Motor neuron (in vitro differentiated cells): ENCODE results near the gene DNAH2. TPM values are rescaled to one million over a fixed set of nuclear protein-coding genes. Genes with fewer than 3 reads are reported as not detected.

ENCODE experiments used
- ATAC-seq, 8 experiments: fragments of 200-7000 bp; cut with Tn5 transposase; replicated peaks in 6 of 8; 2 replicates each; pipeline ENCODE4 v1.8.0; 2021; ENCODE audit warnings: mild to moderate bottlenecking in 8 of 8, moderate library complexity in 8 of 8
- H3K27ac ChIP-seq, 2 donors: fragments of 250-450 bp; sonication (Bioruptor Pico); 2 replicates each; pipeline ENCODE4 v1.9.0; 2021; ENCODE audit warnings: antibody characterized with exemption in 2 of 2, mild to moderate bottlenecking in 2 of 2, moderate library complexity in 1 of 2
- H3K4me1 ChIP-seq, 2 donors: fragments of 250-450 bp; sonication (Bioruptor Pico); replicated peaks in 1 of 2; 2 replicates each; pipeline ENCODE4 v1.6.1; 2021; ENCODE audit warnings: antibody characterized with exemption in 2 of 2, mild to moderate bottlenecking in 2 of 2, moderate library complexity in 1 of 2
- H3K4me3 ChIP-seq, 5 donors: fragments of 250-450 bp; sonication (Bioruptor Pico); 2 replicates each; pipeline ENCODE4 v1.9.0; 2021; ENCODE audit warnings: antibody characterized with exemption in 5 of 5, mild to moderate bottlenecking in 5 of 5, moderate library complexity in 4 of 5
- WGBS, 10 experiments: fragments of 450-650 bp; shearing (Covaris generic); methylation state at CpG; one replicate each; pipeline ENCODE4 v1.0.0; 2022; 5-methylcytosine and 5-hydroxymethylcytosine counted together
- in situ Hi-C, 9 experiments: fragments of 400-800 bp; cut with MboI; loops; one replicate each; pipeline ENCODE4 v1.15.0; 2021; ENCODE audit warnings: low sequenced_read_pairs in 9 of 9, low pct_unique_long_range_greater_than_20kb in 2 of 9; ENCODE audit not compliant: unreplicated experiment in 9 of 9
- total RNA-seq, 8 experiments: library from RNA; unstranded; fragments of 300-600 nt; gene quantifications; 2 replicates each; pipeline versions ENCODE4 v1.2.3 to v1.2.4, GENCODE V29; 2022

Gene DNAH2
- total RNA-seq, result 1 to 10 TPM in 2 of 8 experiments, under 1 TPM in 6; 0.25 to 4.4 (median 0.65) TPM

GRCh38 chr17:7716901-7717755 lies at the start of gene DNAH2:
Gene DNAH2 (plus strand): TSS chr17:7717744. CDS start chr17:7719735, 1,991 bp downstream.
- in situ Hi-C loops, result loop anchor here in 1 of 9 experiments (25.0 kb wide), 1 partner anchor 120 kb away; the partner anchor contains the start of gene KDM6B
- ATAC-seq, result peak; percentile 76 to 92 (median 82)
- Histone ChIP-seq H3K27ac (peak within 1 kb of the TSS; percentile 73 to 83), H3K4me3 (peak within 1 kb of the TSS; percentile 48 to 65 (median 51)), H3K4me1 (peaks cover 39 to 56% of the 10 kb centered on the region in 2 donors)
- no CpG with 5 or more reads among the region's 64 CpGs for WGBS, 10 experiments

- Histone ChIP-seq H3K4me3 (no peak overlapping the region), H3K4me1 (peaks cover 3 to 12% of the 10 kb centered on the region in 2 donors), H3K27ac (no peak overlapping the region)
- in situ Hi-C loops, result no loop called here
- WGBS, 10 experiments, result 77 to 100% (median 94%) methylated on average over 1 to 5 of the region's 7 CpGs; no CpG with 5 or more reads in 4 of the 10 experiments
- peak in 4 of 8 experiments; percentile 1 to 10 (median 4) for ATAC-seq
These were observed 49.1 kb upstream of the DNAH2 start for GRCh38 chr17:7668482-7668881.

- Histone ChIP-seq H3K27ac (no peak overlapping the region), H3K4me1 (peaks cover 0 to 2% of the 10 kb centered on the region in 2 donors), H3K4me3 (no peak overlapping the region)
- ATAC-seq, result no peak
- in situ Hi-C loops, result no loop called here
- 60 to 100% (median 100%) methylated on average over 1 to 2 of the region's 2 CpGs; no CpG with 5 or more reads in 2 of the 10 experiments for WGBS, 10 experiments
These were observed 44.3 kb upstream of the DNAH2 start for GRCh38 chr17:7673239-7673638.

GRCh38 chr17:7674934-7675333 lies 42.6 kb upstream of the DNAH2 start:
- Histone ChIP-seq H3K27ac (no peak overlapping the region), H3K4me3 (no peak overlapping the region), H3K4me1 (no peaks in the 10 kb centered on the region)
- WGBS, 10 experiments, result 17 to 98% (median 84%) methylated on average over 1 to 7 of the region's 14 CpGs; no CpG with 5 or more reads in 4 of the 10 experiments
- no peak for ATAC-seq
- in situ Hi-C loops, result no loop called here

GRCh38 chr17:7676533-7676932 lies 41.0 kb upstream of the DNAH2 start:
- no peak overlapping the region for H3K27ac ChIP-seq
- in situ Hi-C loops, result no loop called here
- 60 to 100% (median 82%) methylated on average over 1 to 5 of the region's 5 CpGs; no CpG with 5 or more reads in 6 of the 10 experiments for WGBS, 10 experiments
- H3K4me1 ChIP-seq, result no peaks in the 10 kb centered on the region
- no peak overlapping the region for H3K4me3 ChIP-seq
- no peak for ATAC-seq

- in situ Hi-C loops, result no loop called here
- H3K4me3 ChIP-seq, result no peak overlapping the region
- ATAC-seq, result no peak
- 22 to 96% (median 70%) methylated on average over 3 to 5 of the region's 10 CpGs; no CpG with 5 or more reads in 1 of the 10 experiments for WGBS, 10 experiments
- no peaks in the 10 kb centered on the region for H3K4me1 ChIP-seq
- H3K27ac ChIP-seq, result no peak overlapping the region
These were observed 40.0 kb upstream of the DNAH2 start for GRCh38 chr17:7677388-7678067.

- in situ Hi-C loops, result no loop called here
- peak overlapping the region; percentile 100 for H3K27ac ChIP-seq
- H3K4me3 ChIP-seq, result peak overlapping the region; percentile 45 to 95 (median 67)
- ATAC-seq, result no peak
- H3K4me1 ChIP-seq, result peaks cover 4 to 11% of the 10 kb centered on the region in 2 donors
- 23 to 67% (median 44%) methylated on average over 2 to 12 of the region's 15 CpGs for WGBS, 10 experiments
These were observed 32.6 kb upstream of the DNAH2 start for GRCh38 chr17:7684851-7685532.

GRCh38 chr17:7685533-7686221 lies 31.9 kb upstream of the DNAH2 start:
- Histone ChIP-seq H3K27ac (peak overlapping the region; percentile 100), H3K4me3 (peak overlapping the region; percentile 45 to 95 (median 67)), H3K4me1 (peaks cover 4 to 11% of the 10 kb centered on the region in 2 donors)
- 0 to 6% (median 1%) methylated on average over 4 to 32 of the region's 44 CpGs for WGBS, 10 experiments
- ATAC-seq, result peak; percentile 62 to 77 (median 68)
- in situ Hi-C loops, result no loop called here

- peak; percentile 38 to 61 (median 50) for ATAC-seq
- Histone ChIP-seq H3K4me3 (peak overlapping the region; percentile 45 to 95 (median 67)), H3K4me1 (peaks cover 4 to 11% of the 10 kb centered on the region in 2 donors), H3K27ac (peak overlapping the region; percentile 100)
- 0 to 3% (median 0%) methylated on average over 1 to 20 of the region's 30 CpGs for WGBS, 10 experiments
- in situ Hi-C loops, result no loop called here
These were observed 31.1 kb upstream of the DNAH2 start for GRCh38 chr17:7686222-7687071.

GRCh38 chr17:7687072-7687907 lies 30.3 kb upstream of the DNAH2 start, which contains the start of gene TP53:
Gene TP53 (minus strand): TSS chr17:7687490. CDS start chr17:7676594, 10,896 bp downstream.
- H3K4me1 ChIP-seq, result peaks cover 4 to 11% of the 10 kb centered on the region in 2 donors

More at GRCh38 chr17:7687072-7687907, 30.3 kb upstream of the DNAH2 start, which contains the start of gene TP53:
- Histone ChIP-seq H3K4me3 (peak within 1 kb of the TSS; percentile 45 to 95 (median 67)), H3K27ac (peak within 1 kb of the TSS; percentile 100)
- ATAC-seq, result peak; percentile 6 to 33 (median 16)
- 0 to 2% (median 0%) methylated on average over 1 to 17 of the region's 30 CpGs for WGBS, 10 experiments
- in situ Hi-C loops, result no loop called here
